B cell (primary cell): ENCODE measurements around the gene ZDHHC14. TPM values are rescaled to one million over a fixed set of nuclear protein-coding genes. Genes with fewer than 3 reads are reported as not detected.

Source experiments
- ATAC-seq: fragments of 200-7000 bp; cut with Tn5 transposase; one replicate; pipeline ENCODE4 v1.10.0; 2021; ENCODE audit warnings: low read depth, mild to moderate bottlenecking, moderate number of reproducible peaks, moderate library complexity
- CTCF ChIA-PET: fragments of 350-600 bp; sonication (Branson Sonifier 250); formaldehyde crosslinking; loops from one replicate; lab custom pipeline; 2021; ENCODE audit warnings: antibody characterized with exemption, inconsistent platforms; lab: Charles Lee
- POLR2A ChIA-PET: fragments of 350-600 bp; sonication (Branson Sonifier 250); formaldehyde crosslinking; loops from one replicate; lab custom pipeline; 2021; ENCODE audit warnings: antibody characterized with exemption; lab: Charles Lee
- DNase-seq: peaks from one replicate; pipeline ENCODE4 v3.0.0; 2013
- H2AFZ ChIP-seq: 2 replicates; pipeline ENCODE4 v1.6.1; 2012; ENCODE audit warnings: mild to moderate bottlenecking, low read depth, low read length; ENCODE audit not compliant: insufficient read depth, poor library complexity, severe bottlenecking
- H3K27ac ChIP-seq, 2 donors: 1 replicate in 1 of 2; 2 replicates in 1 of 2; pipeline ENCODE4 v1.5.1; 2012 to 2013; ENCODE audit warnings: low read length in 2 of 2, mild to moderate bottlenecking in 2 of 2, moderate library complexity in 1 of 2
- H3K27me3 ChIP-seq, 4 experiments: fragments of 200-600 bp in 1 of 4; sonication (generic) in 1 of 4; replicated peaks in 1 of 4; 1 replicate in 2 of 4; 2 replicates in 2 of 4; pipeline versions ENCODE4 v1.6.1 to v1.7.0; 2013 to 2016; ENCODE audit warnings: low read length in 3 of 4, mild to moderate bottlenecking in 2 of 4, mixed read lengths in 1 of 4, moderate library complexity in 1 of 4; ENCODE audit not compliant: insufficient read depth in 4 of 4, control insufficient read depth in 3 of 4; ENCODE audit errors: control extremely low read depth in 1 of 4
- H3K36me3 ChIP-seq, 2 experiments: replicated peaks in 1 of 2; 1 replicate in 1 of 2; 2 replicates in 1 of 2; pipeline versions ENCODE4 v1.6.1 to v1.7.1; 2013; ENCODE audit warnings: low read length in 1 of 2; ENCODE audit not compliant: insufficient read depth in 2 of 2, control insufficient read depth in 1 of 2; ENCODE audit errors: control extremely low read depth in 1 of 2, extremely low read depth in 1 of 2
- H3K4me1 ChIP-seq, 2 donors: fragments of 200-600 bp in 1 of 2; sonication (generic) in 1 of 2; 1 replicate in 1 of 2; 2 replicates in 1 of 2; pipeline versions ENCODE4 v1.5.1 to v1.6.1; 2013 to 2017; ENCODE audit warnings: low read length in 2 of 2; ENCODE audit not compliant: control insufficient read depth in 2 of 2, insufficient read depth in 2 of 2
- H3K4me2 ChIP-seq: replicated peaks from 2 replicates; pipeline ENCODE3; 2012; ENCODE audit warnings: mild to moderate bottlenecking, low read depth, low read length; ENCODE audit not compliant: poor library complexity, severe bottlenecking
- H3K4me3 ChIP-seq, 5 experiments: fragments of 200-600 bp in 1 of 5; sonication (generic) in 1 of 5; 1 replicate in 3 of 5; 2 replicates in 2 of 5; pipeline versions ENCODE4 v1.5.1 to v1.7.0; 2011 to 2016; ENCODE audit warnings: low read length in 4 of 5, mild to moderate bottlenecking in 4 of 5, low read depth in 2 of 5, control low read depth in 1 of 5, moderate library complexity in 1 of 5; ENCODE audit not compliant: insufficient read depth in 1 of 5; ENCODE audit errors: control extremely low read depth in 1 of 5, extremely low read depth in 1 of 5
- H3K79me2 ChIP-seq: fragments of 200-600 bp; sonication (generic); one replicate; pipeline ENCODE4 v1.6.0; 2016; ENCODE audit warnings: low read length; ENCODE audit not compliant: control insufficient read depth, insufficient read depth
- H3K9ac ChIP-seq: fragments of 200-600 bp; sonication (generic); 2 replicates; pipeline ENCODE4 v1.6.1; 2017; ENCODE audit warnings: mild to moderate bottlenecking, low read length, moderate library complexity
- H3K9me3 ChIP-seq, 3 donors: one replicate each; pipeline versions ENCODE4 v1.6.1 to v1.7.1; 2013; ENCODE audit warnings: low read length in 2 of 3; ENCODE audit not compliant: control insufficient read depth in 2 of 3, insufficient read depth in 1 of 3; ENCODE audit errors: control extremely low read depth in 1 of 3
- H4K20me1 ChIP-seq: 2 replicates; pipeline ENCODE4 v1.6.0; 2012; ENCODE audit warnings: mild to moderate bottlenecking, low read length; ENCODE audit not compliant: insufficient read depth, control insufficient read depth, poor library complexity, severe bottlenecking
- H3K27ac Mint-ChIP-seq: one replicate; pipeline ENCODE4 v1.8.0; 2021; ENCODE audit warnings: mixed read lengths
- H3K27me3 Mint-ChIP-seq: one replicate; pipeline ENCODE4 v1.8.0; 2021; ENCODE audit warnings: mixed read lengths
- H3K4me1 Mint-ChIP-seq: one replicate; pipeline ENCODE4 v1.8.0; 2021; ENCODE audit warnings: mixed read lengths
- H3K4me3 Mint-ChIP-seq: one replicate; pipeline ENCODE4 v1.8.0; 2021; ENCODE audit warnings: mixed read lengths
- H3K9me3 Mint-ChIP-seq: one replicate; pipeline ENCODE4 v1.8.0; 2022; ENCODE audit warnings: mixed read lengths; ENCODE audit not compliant: insufficient read depth
- EZH2 ChIP-seq: IDR thresholded peaks from 2 replicates; pipeline ENCODE4 v1.6.1; 2012; ENCODE audit warnings: borderline replicate concordance, low read depth, mild to moderate bottlenecking, moderate library complexity, low read length; ENCODE audit not compliant: insufficient read depth, poor library complexity, severe bottlenecking
- WGBS: methylation state at CpG from one replicate; pipeline ENCODE4 v1.1.5; 2013; ENCODE audit warnings: missing lambda C conversion rate; ENCODE audit not compliant: insufficient coverage; 5-methylcytosine and 5-hydroxymethylcytosine counted together
- intact Hi-C: fragments of 100-400 bp; cut with micrococcal nuclease; formaldehyde crosslinking; loops from one replicate; pipeline ENCODE4 v1.10.0; 2022
- polyA plus RNA-seq: library from polyadenylated mRNA; depleted of rRNA; stranded (reverse); fragments of >200 nt; gene quantifications from 2 replicates; pipeline ENCODE4 v1.2.3, GENCODE V29; 2012
- total RNA-seq, 2 donors: library from RNA; stranded (reverse); fragments of 120-200 nt in 1 of 2; gene quantifications; 1 replicate in 1 of 2; 2 replicates in 1 of 2; pipeline versions ENCODE4 v1.2.3 to v1.2.4, GENCODE V29; 2013 to 2022
- TF ChIP-seq, protein P1 (sequence below): fragments of 200-600 bp; IDR thresholded peaks from one replicate; pipeline ENCODE4 v1.8.0; 2022; ENCODE audit warnings: antibody characterized with exemption, mild to moderate bottlenecking

The ZDHHC14 gene
- total and polyA plus RNA-seq, 2 donors (not counting 1 experiment from before 2014, with no cell fraction given), result 8.8 to 50.4 TPM

DNA sequence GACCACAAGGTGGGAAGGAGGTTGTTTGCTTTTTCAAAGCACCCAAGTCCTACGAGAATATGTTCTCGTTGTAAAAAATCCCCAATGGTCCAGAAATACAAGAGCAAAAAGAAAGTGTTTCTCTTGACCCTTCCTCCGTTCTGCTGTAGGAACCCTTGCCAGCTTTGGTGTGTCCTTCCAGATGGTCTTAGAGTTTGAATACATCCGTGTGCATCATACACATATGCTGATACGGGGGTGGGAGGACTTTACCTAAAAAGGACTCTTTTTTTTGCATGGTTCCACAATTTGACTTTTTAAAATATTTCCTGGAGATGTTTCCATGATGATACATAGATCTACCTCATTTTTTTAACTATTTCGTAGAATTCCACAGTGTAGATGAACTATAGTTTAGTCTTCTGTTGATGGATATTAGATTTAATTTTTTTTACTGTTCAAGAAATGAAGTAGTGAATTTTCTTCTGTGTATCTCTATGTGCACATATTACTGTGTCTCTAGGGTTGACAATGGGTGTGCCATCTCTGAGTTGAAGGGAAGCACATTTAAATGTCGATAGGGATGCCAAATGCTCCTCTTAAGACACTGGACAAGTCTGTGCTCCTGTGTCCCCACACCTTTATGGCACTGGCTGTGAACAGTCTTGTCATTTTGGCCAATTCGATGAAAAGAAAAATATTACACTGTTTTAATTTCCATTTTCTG is 259.9 kb downstream of the ZDHHC14 start:
- Mint-ChIP-seq H3K4me1 (no peaks in the 10 kb centered on the region), H3K9me3 (no peaks in the 10 kb centered on the region), H3K4me3 (no peak overlapping the region), H3K27ac (no peak overlapping the region), H3K27me3 (no peaks in the 10 kb centered on the region)
- Histone ChIP-seq H3K36me3 (peaks cover 0 to 16% of the 10 kb centered on the region in 2 experiments), H3K9ac (no peak overlapping the region), H3K9me3 (no peaks in the 10 kb centered on the region), H3K4me3 (no peak overlapping the region), H3K27ac (no peak overlapping the region), H3K27me3 (no peaks in the 10 kb centered on the region), H3K79me2 (no peaks in the 10 kb centered on the region), H3K4me2 (no peak overlapping the region), H3K4me1 (peaks cover 12% of the 10 kb centered on the region in 2 donors), H2AFZ (no peak overlapping the region), H4K20me1 (no peaks in the 10 kb centered on the region)
- ChIA-PET POLR2A (no interaction called here), CTCF (interaction anchor here (0.8 kb wide), 1 partner anchor 326 kb away, joined by 5 read pairs; no protein-coding TSS in a partner anchor)
- TF ChIP-seq, protein P1, sequence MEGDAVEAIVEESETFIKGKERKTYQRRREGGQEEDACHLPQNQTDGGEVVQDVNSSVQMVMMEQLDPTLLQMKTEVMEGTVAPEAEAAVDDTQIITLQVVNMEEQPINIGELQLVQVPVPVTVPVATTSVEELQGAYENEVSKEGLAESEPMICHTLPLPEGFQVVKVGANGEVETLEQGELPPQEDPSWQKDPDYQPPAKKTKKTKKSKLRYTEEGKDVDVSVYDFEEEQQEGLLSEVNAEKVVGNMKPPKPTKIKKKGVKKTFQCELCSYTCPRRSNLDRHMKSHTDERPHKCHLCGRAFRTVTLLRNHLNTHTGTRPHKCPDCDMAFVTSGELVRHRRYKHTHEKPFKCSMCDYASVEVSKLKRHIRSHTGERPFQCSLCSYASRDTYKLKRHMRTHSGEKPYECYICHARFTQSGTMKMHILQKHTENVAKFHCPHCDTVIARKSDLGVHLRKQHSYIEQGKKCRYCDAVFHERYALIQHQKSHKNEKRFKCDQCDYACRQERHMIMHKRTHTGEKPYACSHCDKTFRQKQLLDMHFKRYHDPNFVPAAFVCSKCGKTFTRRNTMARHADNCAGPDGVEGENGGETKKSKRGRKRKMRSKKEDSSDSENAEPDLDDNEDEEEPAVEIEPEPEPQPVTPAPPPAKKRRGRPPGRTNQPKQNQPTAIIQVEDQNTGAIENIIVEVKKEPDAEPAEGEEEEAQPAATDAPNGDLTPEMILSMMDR, result no peak
- no peak for TF ChIP-seq EZH2
- DNase-seq, result no peak
- 93% methylated on average over 2 of the region's 8 CpGs for WGBS
- intact Hi-C loops, result no loop called here
- ATAC-seq, result no peak

DNA sequence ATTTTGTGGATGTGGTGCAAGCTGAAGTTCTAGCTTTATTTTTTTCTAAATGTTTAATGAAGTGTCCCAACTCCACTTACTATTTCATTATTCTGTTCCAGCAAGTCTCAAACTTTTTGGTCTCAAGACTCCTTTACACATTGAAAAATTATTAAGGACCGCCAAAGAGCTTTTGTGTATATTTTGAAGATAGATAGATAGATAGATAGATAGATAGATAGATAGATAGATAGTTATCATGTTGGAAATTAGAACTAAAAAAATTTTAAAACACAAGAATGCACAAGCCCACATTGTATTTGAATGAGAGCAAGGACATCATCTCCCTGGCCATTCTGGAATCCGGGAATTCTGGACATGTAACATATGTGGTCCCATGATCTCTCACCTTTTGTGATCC is 260.8 kb downstream of the ZDHHC14 start:
- CTCF ChIA-PET, result interaction anchor here (0.8 kb wide), 1 partner anchor 327 kb away, joined by 5 read pairs; no protein-coding TSS in a partner anchor

More for the DNA sequence above, 260.8 kb downstream of the ZDHHC14 start:
- POLR2A ChIA-PET, result no interaction called here
- ATAC-seq (no peak), DNase-seq (no peak)
- H4K20me1 ChIP-seq, result no peaks in the 10 kb centered on the region
- Mint-ChIP-seq H3K4me1 (peaks cover 2% of the 10 kb centered on the region), H3K4me3 (no peak overlapping the region), H3K27ac (no peak overlapping the region), H3K9me3 (no peaks in the 10 kb centered on the region), H3K27me3 (no peaks in the 10 kb centered on the region)
- no peak overlapping the region for H2AFZ ChIP-seq
- H3K27ac ChIP-seq, result no peak overlapping the region
- peaks cover 0 to 17% of the 10 kb centered on the region in 2 experiments for H3K36me3 ChIP-seq
- peaks cover 12% of the 10 kb centered on the region in 2 donors for H3K4me1 ChIP-seq
- TF ChIP-seq, protein P1, result no peak
- TF ChIP-seq EZH2, result no peak
- H3K4me3 ChIP-seq, result no peak overlapping the region
- 100% methylated on average over 1 of the region's 2 CpGs for WGBS
- H3K79me2 ChIP-seq, result no peaks in the 10 kb centered on the region
- H3K27me3 ChIP-seq, result no peaks in the 10 kb centered on the region
- no peak overlapping the region for H3K4me2 ChIP-seq
- no peaks in the 10 kb centered on the region for H3K9me3 ChIP-seq
- H3K9ac ChIP-seq, result no peak overlapping the region
- intact Hi-C loops, result no loop called here
